Activated T-cell treated with anti-CD3 and anti-CD28 coated beads, Interleukin-2, amount 50 U/mL, for 4 hours (primary cell): ENCODE measurements around the gene SCO1. TPM values are rescaled to one million over a fixed set of nuclear protein-coding genes. Genes with fewer than 3 reads are reported as not detected.

Experiments
- ATAC-seq, 2 donors: fragments of 200-7000 bp; cut with Tn5 transposase; one replicate each; pipeline ENCODE4 v1.10.0; 2021
- DNase-seq: peaks from one replicate; pipeline ENCODE4 v3.0.0-alpha.2; 2020
- H3K27me3 Mint-ChIP-seq: one replicate; pipeline ENCODE4 v1.8.0; 2021; ENCODE audit warnings: low read depth, mixed read lengths
- H3K36me3 Mint-ChIP-seq: one replicate; pipeline ENCODE4 v1.8.0; 2022; ENCODE audit warnings: mixed read lengths; ENCODE audit not compliant: insufficient read depth
- H3K4me1 Mint-ChIP-seq: one replicate; pipeline ENCODE4 v1.8.0; 2021; ENCODE audit warnings: low read depth, mixed read lengths
- H3K4me3 Mint-ChIP-seq: one replicate; pipeline ENCODE4 v1.8.0; 2021; ENCODE audit warnings: mild to moderate bottlenecking, moderate library complexity, mixed read lengths
- H3K9me3 Mint-ChIP-seq: one replicate; pipeline ENCODE4 v1.8.0; 2021; ENCODE audit warnings: mixed read lengths
- total RNA-seq, 3 donors: library from RNA; stranded (reverse); gene quantifications; one replicate each; pipeline ENCODE4 v1.2.1, GENCODE V29; 2021

Gene SCO1
- total RNA-seq = 10 to 100 TPM; 54.7 to 56.2 (median 55.7) TPM

GRCh38 chr17:10697092-10698081 is at the start of gene SCO1, which contains the start of gene ADPRM:
Gene SCO1 (minus strand): TSS chr17:10697533. CDS start chr17:10697507, 26 bp downstream.
Gene ADPRM (plus strand): TSS chr17:10697594. CDS start chr17:10704927, 7,333 bp downstream.
- ATAC-seq (peak; percentile 98), DNase-seq (peak; percentile 82)
- Mint-ChIP-seq H3K4me1 (peaks cover 57% of the 10 kb centered on the region), H3K4me3 (peak within 1 kb of the TSS; percentile 98), H3K36me3 (peaks cover 13% of the 10 kb centered on the region), H3K9me3 (no peaks in the 10 kb centered on the region), H3K27me3 (no peaks in the 10 kb centered on the region)

- no peaks in the 10 kb centered on the region for H3K9me3 Mint-ChIP-seq
- ATAC-seq (no peak), DNase-seq (no peak)
- no peaks in the 10 kb centered on the region for H3K27me3 Mint-ChIP-seq
- no peak overlapping the region for H3K4me3 Mint-ChIP-seq
- peaks cover 11% of the 10 kb centered on the region for H3K4me1 Mint-ChIP-seq
- H3K36me3 Mint-ChIP-seq = no peaks in the 10 kb centered on the region
Measured at GRCh38 chr17:10745231-10745630, 47.9 kb upstream of the SCO1 start.

- DNase-seq = no peak
Measured at GRCh38 chr17:10744501-10745000, 47.2 kb upstream of the SCO1 start.

GRCh38 chr17:10743316-10744009 is 46.1 kb upstream of the SCO1 start:
- DNase-seq (no peak), ATAC-seq (no peak)
- H3K4me1 Mint-ChIP-seq = peaks cover 11% of the 10 kb centered on the region
- H3K36me3 Mint-ChIP-seq = no peaks in the 10 kb centered on the region
- H3K9me3 Mint-ChIP-seq = no peaks in the 10 kb centered on the region
- H3K4me3 Mint-ChIP-seq = no peak overlapping the region
- peaks cover 3% of the 10 kb centered on the region for H3K27me3 Mint-ChIP-seq

More at GRCh38 chr17:10744501-10745000, 47.2 kb upstream of the SCO1 start:
- H3K36me3 Mint-ChIP-seq = no peaks in the 10 kb centered on the region
- H3K27me3 Mint-ChIP-seq = peaks cover 1% of the 10 kb centered on the region
- H3K9me3 Mint-ChIP-seq = no peaks in the 10 kb centered on the region
- H3K4me3 Mint-ChIP-seq = peak overlapping the region; percentile 37
- ATAC-seq = peak; percentile 40 to 65
- peaks cover 11% of the 10 kb centered on the region for H3K4me1 Mint-ChIP-seq

- H3K9me3 Mint-ChIP-seq = no peaks in the 10 kb centered on the region
- ATAC-seq (no peak), DNase-seq (no peak)
- no peak overlapping the region for H3K4me3 Mint-ChIP-seq
- H3K27me3 Mint-ChIP-seq = peaks cover 3% of the 10 kb centered on the region
- peaks cover 13% of the 10 kb centered on the region for H3K4me1 Mint-ChIP-seq
- no peaks in the 10 kb centered on the region for H3K36me3 Mint-ChIP-seq
Measured at GRCh38 chr17:10742431-10742830, 45.1 kb upstream of the SCO1 start.

GRCh38 chr17:10741416-10742135 is 44.2 kb upstream of the SCO1 start:
- ATAC-seq = no peak
- DNase-seq = no peak
- Mint-ChIP-seq H3K9me3 (no peaks in the 10 kb centered on the region), H3K4me3 (no peak overlapping the region), H3K36me3 (no peaks in the 10 kb centered on the region), H3K4me1 (peaks cover 18% of the 10 kb centered on the region), H3K27me3 (peaks cover 3% of the 10 kb centered on the region)

- Mint-ChIP-seq H3K4me3 (no peak overlapping the region), H3K36me3 (no peaks in the 10 kb centered on the region), H3K27me3 (peaks cover 3% of the 10 kb centered on the region), H3K4me1 (peaks cover 11% of the 10 kb centered on the region), H3K9me3 (no peaks in the 10 kb centered on the region)
- no peak for ATAC-seq
- no peak for DNase-seq
Measured at GRCh38 chr17:10739386-10739785, 42.1 kb upstream of the SCO1 start.

- no peaks in the 10 kb centered on the region for H3K9me3 Mint-ChIP-seq
- peaks cover 6% of the 10 kb centered on the region for H3K4me1 Mint-ChIP-seq
- DNase-seq = no peak
- no peak for ATAC-seq
- H3K36me3 Mint-ChIP-seq = no peaks in the 10 kb centered on the region
- H3K4me3 Mint-ChIP-seq = no peak overlapping the region
- peaks cover 3% of the 10 kb centered on the region for H3K27me3 Mint-ChIP-seq
Measured at GRCh38 chr17:10738521-10739258, 41.4 kb upstream of the SCO1 start.

- no peaks in the 10 kb centered on the region for H3K9me3 Mint-ChIP-seq
- no peaks in the 10 kb centered on the region for H3K36me3 Mint-ChIP-seq
- H3K27me3 Mint-ChIP-seq = peaks cover 3% of the 10 kb centered on the region
- no peak overlapping the region for H3K4me3 Mint-ChIP-seq
- DNase-seq = no peak
- ATAC-seq = no peak
- H3K4me1 Mint-ChIP-seq = peaks cover 6% of the 10 kb centered on the region
Measured at GRCh38 chr17:10737736-10738135, 40.4 kb upstream of the SCO1 start.

- DNase-seq = no peak
- Mint-ChIP-seq H3K4me3 (no peak overlapping the region), H3K27me3 (peaks cover 3% of the 10 kb centered on the region), H3K4me1 (peaks cover 6% of the 10 kb centered on the region), H3K36me3 (no peaks in the 10 kb centered on the region), H3K9me3 (no peaks in the 10 kb centered on the region)
- ATAC-seq = peak; percentile 38 to 67
Measured at GRCh38 chr17:10737168-10737622, 39.9 kb upstream of the SCO1 start.

- no peak for DNase-seq
- no peaks in the 10 kb centered on the region for H3K36me3 Mint-ChIP-seq
- no peak overlapping the region for H3K4me3 Mint-ChIP-seq
- H3K9me3 Mint-ChIP-seq = no peaks in the 10 kb centered on the region
- H3K27me3 Mint-ChIP-seq = peaks cover 3% of the 10 kb centered on the region
- no peak for ATAC-seq
- H3K4me1 Mint-ChIP-seq = peaks cover 9% of the 10 kb centered on the region
Measured at GRCh38 chr17:10735821-10736220, 38.5 kb upstream of the SCO1 start.

- ATAC-seq (no peak), DNase-seq (no peak)
- Mint-ChIP-seq H3K36me3 (no peaks in the 10 kb centered on the region), H3K27me3 (peaks cover 3% of the 10 kb centered on the region), H3K9me3 (no peaks in the 10 kb centered on the region), H3K4me1 (peaks cover 14% of the 10 kb centered on the region), H3K4me3 (no peak overlapping the region)
Measured at GRCh38 chr17:10735251-10735650, 37.9 kb upstream of the SCO1 start.

GRCh38 chr17:10733666-10734065 is 36.3 kb upstream of the SCO1 start:
- Mint-ChIP-seq H3K4me3 (no peak overlapping the region), H3K9me3 (no peaks in the 10 kb centered on the region), H3K36me3 (no peaks in the 10 kb centered on the region), H3K4me1 (peaks cover 19% of the 10 kb centered on the region), H3K27me3 (no peaks in the 10 kb centered on the region)
- no peak for DNase-seq
- no peak for ATAC-seq
